HG03442 (cell line): ENCODE data around the gene RTEL1.
"Not testable (repeated sequence)": the region's sequence is repeated elsewhere in the genome, so short reads cannot be mapped to it uniquely, and the experiment has no call there.

Source experiments
- ATAC-seq: cut with Tn5 transposase; IDR thresholded peaks from one replicate; pipeline ENCODE4 v1.9.1; 2021; ENCODE audit warnings: mild to moderate bottlenecking, moderate library complexity; ENCODE audit not compliant: unreplicated experiment

The RTEL1 gene

GRCh38 chr20:63665708-63666107, 7.6 kb downstream of the RTEL1 start:
- no peak for ATAC-seq

GRCh38 chr20:63667858-63668257, 9.7 kb downstream of the RTEL1 start:
- no peak for ATAC-seq

GRCh38 chr20:63668351-63668750, 10.2 kb downstream of the RTEL1 start:
- no peak for ATAC-seq

DNA sequence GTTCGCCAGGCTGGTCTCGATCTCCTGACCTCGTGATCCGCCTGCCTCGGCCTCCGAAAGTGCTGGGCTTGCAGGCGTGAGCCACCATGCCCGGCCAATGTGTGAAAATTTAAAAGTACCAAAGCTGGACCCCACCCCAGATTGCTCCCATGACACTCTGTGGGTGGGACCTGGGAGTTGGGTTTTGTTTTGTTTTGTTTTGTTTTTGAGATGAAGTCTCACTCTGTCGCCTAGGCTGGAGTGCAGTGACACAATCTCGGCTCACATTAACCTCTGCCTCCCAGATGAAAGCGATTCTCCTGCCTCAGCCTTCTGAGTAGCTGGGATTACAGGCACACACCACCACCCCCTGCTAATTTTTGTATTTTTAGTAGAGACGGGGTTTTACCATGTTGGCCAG, 13.6 kb downstream of the RTEL1 start:
- ATAC-seq, result not testable (repeated sequence)

DNA sequence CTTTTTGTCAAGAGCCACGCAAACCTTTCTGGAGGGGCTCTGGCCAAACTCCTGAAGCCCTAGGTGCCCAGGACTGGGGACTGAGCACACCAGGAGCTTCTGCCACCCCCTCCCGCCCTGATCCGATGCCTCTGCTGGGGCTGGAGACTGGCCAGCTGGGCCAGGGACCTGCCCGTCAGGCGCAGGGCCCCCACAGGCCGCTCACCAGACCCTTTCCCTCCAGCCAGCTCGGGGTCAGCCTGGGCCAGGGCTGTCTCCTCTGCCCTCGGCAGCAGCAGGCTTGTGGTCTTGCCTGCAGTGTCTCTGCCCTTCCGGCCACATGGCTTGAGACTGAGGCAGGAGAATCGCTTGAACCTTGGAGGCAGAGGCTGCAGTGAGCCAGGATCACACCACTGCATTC, 14.6 kb downstream of the RTEL1 start:
- no peak for ATAC-seq

- ATAC-seq, result no peak
Measured at GRCh38 chr20:63673951-63674350, 15.8 kb downstream of the RTEL1 start.

DNA sequence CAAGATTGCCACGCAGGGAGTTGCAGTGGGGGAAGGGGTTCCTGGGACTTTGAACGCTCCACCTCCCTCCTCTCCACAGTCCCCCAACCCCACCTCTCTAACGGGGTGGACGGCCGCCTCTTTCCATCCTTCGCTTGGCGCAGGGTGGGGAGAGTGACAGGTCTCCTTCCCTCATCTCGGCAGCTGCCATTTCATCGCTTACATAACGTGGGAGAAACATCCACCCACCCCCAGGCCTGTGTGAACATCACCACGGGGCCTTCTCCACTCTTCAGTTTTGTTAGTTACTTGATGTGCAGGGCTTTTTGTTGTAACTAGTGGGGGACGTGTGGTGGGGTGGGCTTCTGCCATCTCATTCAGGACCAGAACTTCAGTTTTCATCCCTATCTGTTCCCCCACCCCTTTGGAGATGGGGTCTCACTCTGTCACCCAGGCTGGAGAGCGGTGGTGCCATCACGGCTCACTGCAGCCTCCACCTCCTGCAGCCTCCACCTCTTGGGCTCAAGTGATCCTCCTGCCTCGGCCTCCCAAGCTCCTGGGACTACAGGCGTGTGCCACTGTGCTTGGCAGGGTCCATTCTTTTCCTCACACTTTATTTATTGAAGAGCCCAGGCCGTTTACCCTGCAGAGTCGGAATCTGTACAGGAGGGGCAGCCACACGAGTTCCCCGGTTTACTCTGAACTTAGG, 17.7 kb downstream of the RTEL1 start:
- no peak for ATAC-seq

DNA sequence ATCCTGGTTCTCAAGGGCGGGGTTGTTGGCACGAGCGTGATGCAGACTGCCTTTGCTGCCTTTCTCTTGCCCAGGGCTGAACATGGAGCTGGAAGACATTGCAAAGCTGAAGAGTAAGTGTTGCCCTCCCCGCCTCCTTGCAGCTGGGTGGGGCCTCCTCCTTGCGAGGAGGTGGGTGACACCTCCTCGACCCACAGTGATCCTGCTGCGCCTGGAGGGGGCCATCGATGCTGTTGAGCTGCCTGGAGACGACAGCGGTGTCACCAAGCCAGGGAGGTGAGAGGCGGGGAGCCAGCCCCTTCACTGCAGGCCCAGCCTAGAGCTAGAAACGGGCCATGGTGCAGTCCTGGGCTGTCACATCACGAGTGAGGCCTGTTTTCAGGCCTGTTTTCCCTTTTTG, 20.0 kb downstream of the RTEL1 start:
- no peak for ATAC-seq

DNA sequence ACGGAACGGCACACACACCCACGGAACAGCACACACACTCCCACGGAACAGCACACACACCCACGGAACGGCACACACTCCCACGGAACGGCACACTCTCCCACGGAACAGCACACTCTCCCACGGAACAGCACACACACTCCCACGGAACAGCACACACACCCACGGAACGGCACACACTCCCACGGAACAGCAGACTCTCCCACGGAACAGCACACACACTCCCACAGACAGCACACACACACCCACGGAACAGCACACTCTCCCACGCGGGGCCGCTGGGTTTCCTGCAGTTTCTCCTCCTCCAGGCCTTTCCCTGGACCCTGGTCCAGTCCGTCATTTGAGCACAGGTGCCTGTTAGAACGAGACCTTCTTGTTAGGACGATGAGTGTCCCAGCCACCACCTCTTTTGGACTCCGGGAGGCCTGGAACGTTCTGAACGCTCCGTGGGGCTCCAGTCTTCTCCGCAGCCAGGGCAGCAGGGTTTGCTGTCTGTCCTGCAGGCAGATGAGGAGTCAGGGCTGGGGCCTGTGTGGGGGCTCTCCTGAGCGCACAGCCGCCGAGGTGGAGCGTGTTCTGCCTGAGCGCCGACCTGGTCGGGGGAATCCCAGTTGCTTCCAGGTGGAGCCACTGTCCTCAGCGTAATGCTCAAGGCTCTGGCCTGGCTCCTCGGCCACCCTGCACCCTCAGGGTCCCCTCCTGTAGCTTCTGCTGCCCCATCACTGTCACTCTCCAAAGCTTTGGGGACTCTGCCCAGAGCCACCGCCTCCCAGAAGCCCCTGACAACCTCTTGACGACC, 20.8 kb downstream of the RTEL1 start:
- ATAC-seq, result no peak

GRCh38 chr20:63679799-63680305, 21.7 kb downstream of the RTEL1 start:
- no peak for ATAC-seq

DNA sequence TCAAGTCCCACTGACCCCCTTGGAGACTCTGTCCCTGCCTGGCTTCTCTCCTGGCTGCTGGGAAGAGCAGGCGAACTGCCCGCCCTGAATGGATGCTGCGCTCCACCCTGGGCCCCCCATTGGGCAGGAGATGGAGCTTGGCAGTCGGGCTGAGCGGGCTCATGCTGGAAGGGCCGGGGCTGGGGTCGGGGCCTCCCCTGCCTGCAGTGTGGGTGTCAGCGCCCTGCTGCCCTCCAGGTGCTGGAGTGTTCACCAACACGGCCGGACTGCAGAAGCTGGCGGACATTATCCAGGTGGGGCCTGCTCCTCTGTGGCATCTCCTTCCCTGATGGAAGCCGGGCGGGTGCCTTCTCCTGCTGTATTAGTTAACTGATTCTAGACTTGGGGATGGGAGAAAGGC, 22.3 kb downstream of the RTEL1 start:
- no peak for ATAC-seq

DNA sequence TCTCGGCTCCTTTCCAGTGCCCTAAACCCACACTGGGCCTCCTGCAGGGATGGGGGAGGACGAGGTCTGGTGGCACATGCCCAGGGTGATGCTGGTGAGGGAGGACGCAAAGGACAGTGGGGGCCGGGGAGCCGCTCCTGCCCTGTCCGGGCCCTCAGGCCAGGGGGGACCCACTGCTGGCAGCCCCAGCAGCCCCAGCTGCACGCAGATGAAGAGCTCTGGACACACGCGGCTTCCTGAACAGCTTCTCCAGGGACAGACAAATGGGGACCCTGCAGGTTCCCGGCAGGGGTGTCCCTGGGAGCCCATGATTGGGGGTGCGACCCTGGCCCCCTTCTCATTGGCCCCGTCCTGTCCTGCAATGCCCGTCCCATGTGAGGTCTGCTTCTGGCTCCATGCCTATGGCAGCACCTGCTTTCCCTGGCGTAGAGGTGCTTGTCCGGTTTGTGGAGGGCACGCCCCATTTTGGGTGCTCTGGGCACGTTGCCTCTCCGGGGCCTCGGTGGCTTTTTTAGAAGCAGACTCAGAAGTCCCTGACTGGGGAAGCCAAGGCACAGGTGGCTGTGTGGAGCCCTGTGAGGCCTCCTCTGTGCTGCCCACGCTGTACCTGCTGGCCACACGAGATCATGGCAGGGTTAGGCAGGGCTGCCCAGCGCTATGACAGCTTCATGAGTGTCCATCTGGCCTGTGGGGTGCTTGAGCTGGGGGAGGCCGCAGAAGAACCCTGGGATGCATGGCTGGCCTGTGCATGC, 22.9 kb downstream of the RTEL1 start:
- no peak for ATAC-seq

GRCh38 chr20:63681609-63682142, 23.6 kb downstream of the RTEL1 start:
- no peak for ATAC-seq

GRCh38 chr20:63682384-63683139, 24.4 kb downstream of the RTEL1 start:
- ATAC-seq, result no peak

- ATAC-seq, result no peak
Measured at GRCh38 chr20:63685269-63686026, 27.3 kb downstream of the RTEL1 start.

DNA sequence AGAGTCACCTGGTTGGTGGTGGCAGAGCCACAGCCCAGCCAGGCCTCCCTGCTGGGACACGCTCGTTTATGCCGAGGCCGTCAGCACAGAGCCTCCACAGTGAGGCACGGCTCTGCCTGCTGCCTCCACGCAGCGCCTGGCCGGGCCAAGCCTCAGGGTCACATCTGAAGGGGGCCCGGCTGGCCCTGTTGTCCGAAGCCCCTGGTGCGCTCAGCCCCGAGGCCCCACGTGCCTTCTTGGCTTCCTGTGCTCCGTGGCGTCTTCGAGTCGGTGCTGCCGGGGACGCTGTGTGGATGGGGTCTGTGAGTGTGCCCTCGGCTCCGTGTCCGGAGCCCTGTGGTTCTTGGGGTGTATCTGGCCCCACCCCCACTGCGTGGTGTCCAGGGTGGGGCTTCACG, 28.0 kb downstream of the RTEL1 start:
- no peak for ATAC-seq

DNA sequence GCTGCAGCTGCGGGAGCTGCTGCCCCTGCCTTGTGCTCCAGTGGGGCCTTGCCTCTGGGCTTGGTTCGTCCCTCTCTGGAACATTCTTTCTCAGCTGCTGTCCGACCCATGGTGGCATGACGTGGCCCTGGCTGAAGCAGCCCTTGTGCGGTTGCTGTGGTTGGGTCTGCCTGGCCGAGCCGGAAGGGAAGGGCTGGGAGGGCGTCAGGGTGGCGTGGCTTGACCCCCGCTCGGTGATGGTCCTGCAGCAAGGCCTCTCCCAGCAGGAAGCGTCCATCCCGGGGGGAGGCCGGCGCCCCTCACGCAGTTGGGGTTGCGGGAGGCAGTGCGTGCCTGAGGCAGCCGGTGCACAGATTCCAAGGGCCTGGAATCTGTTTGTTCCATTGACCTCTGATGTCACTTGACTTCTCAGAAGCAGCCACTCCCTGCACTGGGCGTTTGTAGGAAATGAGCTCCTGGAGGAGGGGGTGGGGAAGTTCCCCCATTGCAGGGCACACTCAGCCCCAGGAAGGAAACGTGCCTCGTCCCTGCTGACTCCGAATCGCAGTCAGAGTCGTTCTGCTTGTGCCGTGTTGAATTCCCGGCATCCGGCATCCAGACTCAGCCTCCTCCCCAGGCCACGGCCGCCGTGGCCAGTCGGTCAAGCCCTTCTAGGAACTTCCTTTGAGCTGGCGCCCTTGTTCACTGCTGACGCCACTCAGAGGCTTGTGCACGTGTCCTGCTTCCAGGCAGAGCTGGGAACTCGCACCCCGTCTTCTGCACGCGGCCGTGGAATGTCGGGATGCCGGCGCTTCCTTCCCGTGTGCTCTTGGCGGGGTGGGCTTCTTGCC, 28.6 kb downstream of the RTEL1 start:
- no peak for ATAC-seq

- ATAC-seq, result no peak
Measured at GRCh38 chr20:63687419-63688178, 29.5 kb downstream of the RTEL1 start.
